Bronchial epithelial cell (primary cell): ENCODE measurements around the gene ST8SIA4. TPM values are rescaled to one million over a fixed set of nuclear protein-coding genes. Genes with fewer than 3 reads are reported as not detected.

Experiments used
- DNase-seq: peaks from one replicate; pipeline ENCODE4 v3.0.0-alpha.2; 2010; ENCODE audit warnings: low read depth
- FAIRE-seq: peaks from 2 replicates; lab custom pipeline; 2011; peaks lifted over from hg19 to GRCh38; lab: Jason Lieb, UNC
- H3K27me3 ChIP-seq: 2 replicates; pipeline ENCODE4 v1.5.1; 2011; ENCODE audit warnings: low read length; ENCODE audit not compliant: control insufficient read depth, insufficient read depth
- H3K36me3 ChIP-seq: 2 replicates; pipeline ENCODE4 v1.5.1; 2011; ENCODE audit warnings: low read length; ENCODE audit not compliant: control insufficient read depth, insufficient read depth
- H3K4me3 ChIP-seq: 2 replicates; pipeline ENCODE4 v1.5.1; 2011; ENCODE audit warnings: mild to moderate bottlenecking, low read depth, low read length, control low read depth
- total RNA-seq: library from RNA; depleted of rRNA; stranded (reverse); fragments of >200 nt; gene quantifications from 2 replicates; pipeline ENCODE4 v1.2.1, GENCODE V29; 2014
- TF ChIP-seq, protein P1 (sequence below): IDR thresholded peaks from 2 replicates; pipeline ENCODE4 v1.5.1; 2011; ENCODE audit warnings: mild to moderate bottlenecking, moderate library complexity, low read length, control low read depth, inconsistent platforms; ENCODE audit not compliant: insufficient read depth, severe bottlenecking

ST8SIA4 gene
- total RNA-seq, 1 donor from 2014 or later: under 0.01 TPM

DNA sequence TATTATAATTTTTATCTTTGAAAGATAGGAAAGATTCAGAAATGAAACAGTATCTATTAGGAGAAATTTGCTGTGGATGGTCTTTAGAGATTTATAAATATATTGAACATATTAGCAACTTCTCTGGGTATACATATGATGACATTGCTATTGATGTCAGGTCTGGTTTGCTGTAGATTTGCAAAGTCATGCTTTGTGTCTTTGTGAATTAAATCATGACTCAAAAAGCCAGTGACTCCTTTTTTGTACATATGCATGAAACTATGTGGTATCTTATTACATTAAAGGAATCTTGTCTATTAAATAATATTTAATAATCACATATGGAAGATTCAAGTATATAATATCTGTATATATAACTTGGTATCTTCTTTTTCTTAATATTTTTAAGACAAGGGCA lies 141.9 kb downstream of the ST8SIA4 start:
- H3K27me3 ChIP-seq: no peaks in the 10 kb centered on the region
- H3K4me3 ChIP-seq: no peak overlapping the region
- H3K36me3 ChIP-seq: no peaks in the 10 kb centered on the region
- peak; percentile 70 for DNase-seq
- FAIRE-seq: no peak
- TF ChIP-seq, protein P1, sequence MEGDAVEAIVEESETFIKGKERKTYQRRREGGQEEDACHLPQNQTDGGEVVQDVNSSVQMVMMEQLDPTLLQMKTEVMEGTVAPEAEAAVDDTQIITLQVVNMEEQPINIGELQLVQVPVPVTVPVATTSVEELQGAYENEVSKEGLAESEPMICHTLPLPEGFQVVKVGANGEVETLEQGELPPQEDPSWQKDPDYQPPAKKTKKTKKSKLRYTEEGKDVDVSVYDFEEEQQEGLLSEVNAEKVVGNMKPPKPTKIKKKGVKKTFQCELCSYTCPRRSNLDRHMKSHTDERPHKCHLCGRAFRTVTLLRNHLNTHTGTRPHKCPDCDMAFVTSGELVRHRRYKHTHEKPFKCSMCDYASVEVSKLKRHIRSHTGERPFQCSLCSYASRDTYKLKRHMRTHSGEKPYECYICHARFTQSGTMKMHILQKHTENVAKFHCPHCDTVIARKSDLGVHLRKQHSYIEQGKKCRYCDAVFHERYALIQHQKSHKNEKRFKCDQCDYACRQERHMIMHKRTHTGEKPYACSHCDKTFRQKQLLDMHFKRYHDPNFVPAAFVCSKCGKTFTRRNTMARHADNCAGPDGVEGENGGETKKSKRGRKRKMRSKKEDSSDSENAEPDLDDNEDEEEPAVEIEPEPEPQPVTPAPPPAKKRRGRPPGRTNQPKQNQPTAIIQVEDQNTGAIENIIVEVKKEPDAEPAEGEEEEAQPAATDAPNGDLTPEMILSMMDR: no peak

DNA sequence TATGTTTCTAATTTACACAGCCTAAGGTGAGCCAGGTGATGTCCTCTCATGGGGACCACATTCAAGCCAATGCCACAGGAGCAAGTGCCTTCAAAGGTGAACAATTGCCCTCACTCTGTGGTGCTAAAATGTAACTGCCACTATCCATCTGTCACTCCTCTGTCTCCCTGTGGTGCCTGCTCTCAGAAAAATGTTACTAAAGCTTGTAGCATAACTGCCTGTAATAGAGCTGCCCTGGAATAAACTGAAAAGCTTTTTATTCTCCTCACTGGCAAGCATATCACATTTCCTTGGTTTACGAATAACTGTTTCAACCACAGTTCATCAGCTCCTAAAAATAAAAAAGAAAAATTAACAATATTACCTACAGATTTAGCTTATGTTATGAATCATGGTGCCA lies 142.4 kb downstream of the ST8SIA4 start:
- Histone ChIP-seq H3K4me3 (no peak overlapping the region), H3K36me3 (no peaks in the 10 kb centered on the region), H3K27me3 (no peaks in the 10 kb centered on the region)
- FAIRE-seq (no peak), DNase-seq (no peak)
- TF ChIP-seq, protein P1: no peak

DNA sequence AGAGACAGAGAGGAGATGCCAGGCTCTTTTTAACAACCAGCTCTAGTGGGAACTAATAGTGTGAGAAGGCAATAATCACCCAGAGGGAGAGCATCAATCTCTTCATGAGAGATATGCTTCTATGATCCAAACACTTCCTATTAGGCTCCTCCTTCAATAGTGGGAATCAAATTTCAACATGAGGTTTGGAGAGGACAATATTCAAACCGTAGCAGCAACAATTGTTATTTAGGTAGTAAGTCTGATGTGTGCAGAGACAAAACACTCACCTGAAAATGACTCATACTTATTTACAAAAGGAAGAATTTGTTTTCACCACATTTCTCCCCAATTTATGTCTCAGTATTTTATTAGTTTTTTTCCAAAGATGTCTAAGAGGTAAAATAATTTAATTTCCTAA lies 144.3 kb downstream of the ST8SIA4 start:
- TF ChIP-seq, protein P1: no peak
- Histone ChIP-seq H3K27me3 (no peaks in the 10 kb centered on the region), H3K4me3 (no peak overlapping the region), H3K36me3 (no peaks in the 10 kb centered on the region)
- peak; percentile 32 for DNase-seq
- FAIRE-seq: no peak

DNA sequence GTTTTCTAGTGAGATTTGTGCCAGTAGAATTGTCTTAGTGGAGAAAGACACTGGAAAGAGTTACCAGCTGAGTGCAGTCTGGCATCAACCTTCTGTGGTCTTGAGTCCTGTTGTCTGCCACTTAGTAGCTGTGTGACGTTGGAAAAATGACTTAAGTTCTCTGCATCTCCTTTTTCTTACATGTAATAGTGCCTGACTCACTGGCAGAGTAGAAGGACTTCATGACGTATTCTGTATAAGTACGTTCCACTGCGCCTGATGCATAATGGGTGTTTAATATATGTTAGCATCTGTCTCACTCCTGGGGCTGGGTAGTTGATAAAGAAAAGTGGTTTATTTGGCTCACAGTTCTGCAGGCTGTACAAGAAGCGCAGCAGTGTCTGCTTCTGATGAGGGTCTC lies 144.8 kb downstream of the ST8SIA4 start:
- Histone ChIP-seq H3K27me3 (no peaks in the 10 kb centered on the region), H3K4me3 (no peak overlapping the region), H3K36me3 (no peaks in the 10 kb centered on the region)
- TF ChIP-seq, protein P1: no peak
- FAIRE-seq (no peak), DNase-seq (no peak)

DNA sequence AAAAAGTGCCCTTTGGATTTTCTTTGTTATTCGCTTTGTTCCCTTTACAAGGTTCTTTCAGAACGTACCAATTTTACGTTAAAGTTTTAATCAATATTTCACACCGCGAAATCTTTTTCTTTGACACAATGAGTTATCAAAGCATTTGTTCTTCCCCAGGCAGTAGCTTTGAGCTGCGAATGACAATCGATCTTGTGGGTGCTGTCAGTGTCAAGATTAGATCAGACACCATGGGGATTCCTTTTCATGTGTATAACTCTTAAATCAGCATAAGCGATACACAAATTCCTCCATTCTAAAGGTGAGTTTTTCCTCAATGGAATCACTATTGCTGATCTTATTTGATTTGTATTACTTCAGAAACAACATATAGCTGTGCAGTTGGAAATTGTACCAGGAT lies 145.5 kb downstream of the ST8SIA4 start:
- Histone ChIP-seq H3K36me3 (no peaks in the 10 kb centered on the region), H3K4me3 (no peak overlapping the region), H3K27me3 (no peaks in the 10 kb centered on the region)
- FAIRE-seq: no peak
- no peak for DNase-seq
- TF ChIP-seq, protein P1: no peak
